HG03520 (cell line): ENCODE results near the gene DNA2.

ENCODE experiments used
- ATAC-seq: cut with Tn5 transposase; IDR thresholded peaks from one replicate; pipeline ENCODE4 v1.9.1; 2021; ENCODE audit warnings: mild to moderate bottlenecking, moderate library complexity; ENCODE audit not compliant: unreplicated experiment

DNA2 gene

DNA sequence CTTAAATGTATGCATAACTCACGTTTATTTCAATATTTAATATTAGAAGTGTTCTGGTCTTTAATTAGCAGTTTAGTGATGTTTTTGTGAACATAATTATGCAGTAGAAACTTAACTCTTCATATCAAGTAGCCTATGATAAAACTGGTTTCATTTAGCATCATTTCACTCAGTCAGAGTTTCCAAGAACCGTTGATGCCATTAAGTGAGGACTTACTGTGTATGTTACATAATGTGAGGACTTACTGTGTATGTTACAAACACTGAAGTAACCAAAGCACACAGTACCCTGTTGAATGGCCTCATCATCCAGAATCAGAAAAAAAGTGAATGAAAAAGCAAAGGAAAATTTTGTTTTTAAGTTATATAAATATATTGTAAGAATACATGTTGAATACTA, 106.2 kb downstream of the DNA2 start:
- no peak for ATAC-seq

DNA sequence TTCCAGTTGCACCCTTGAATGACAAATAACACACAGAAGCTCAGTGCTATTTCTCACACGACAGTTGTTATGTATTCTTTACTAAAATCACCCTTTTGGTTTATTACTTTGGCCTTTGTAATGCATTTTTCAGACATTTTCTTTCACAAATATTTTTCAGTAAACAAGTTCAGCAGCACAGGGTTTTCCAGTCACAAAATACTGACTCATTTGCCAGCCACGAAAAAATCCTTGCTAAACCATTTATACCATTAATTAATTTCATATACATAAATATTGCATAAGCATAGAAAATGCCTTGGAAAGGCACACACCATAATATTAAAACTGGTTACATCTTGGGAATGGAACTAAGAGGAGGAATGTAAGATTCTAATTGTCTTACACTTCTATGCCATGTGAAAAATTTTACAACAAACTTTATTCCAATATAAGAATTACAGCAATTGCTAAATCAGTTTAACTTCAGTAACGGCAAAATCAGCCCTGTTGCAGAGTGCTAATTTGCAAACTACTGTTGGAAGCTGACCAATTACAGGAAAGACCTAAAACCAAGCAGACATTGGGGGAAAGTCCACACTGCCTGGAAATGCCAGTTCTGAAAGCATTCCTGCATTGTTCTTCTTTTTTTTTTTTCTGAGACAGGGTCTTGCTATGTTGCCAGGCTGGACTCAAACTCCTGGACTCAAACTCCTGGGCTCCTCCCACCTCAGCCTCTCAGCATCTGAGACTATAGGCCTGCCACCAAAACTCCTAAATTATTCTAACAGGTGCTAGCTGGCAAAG, 107.5 kb downstream of the DNA2 start:
- no peak for ATAC-seq
